Activated CD4-positive, alpha-beta T cell treated with anti-CD3 and anti-CD28 coated beads for 1 hour (primary cell): ENCODE results near the gene P2RY6.

Source experiments
- DNase-seq: peaks from one replicate; pipeline ENCODE4 v3.0.0-alpha.2; 2020

The P2RY6 gene

DNA sequence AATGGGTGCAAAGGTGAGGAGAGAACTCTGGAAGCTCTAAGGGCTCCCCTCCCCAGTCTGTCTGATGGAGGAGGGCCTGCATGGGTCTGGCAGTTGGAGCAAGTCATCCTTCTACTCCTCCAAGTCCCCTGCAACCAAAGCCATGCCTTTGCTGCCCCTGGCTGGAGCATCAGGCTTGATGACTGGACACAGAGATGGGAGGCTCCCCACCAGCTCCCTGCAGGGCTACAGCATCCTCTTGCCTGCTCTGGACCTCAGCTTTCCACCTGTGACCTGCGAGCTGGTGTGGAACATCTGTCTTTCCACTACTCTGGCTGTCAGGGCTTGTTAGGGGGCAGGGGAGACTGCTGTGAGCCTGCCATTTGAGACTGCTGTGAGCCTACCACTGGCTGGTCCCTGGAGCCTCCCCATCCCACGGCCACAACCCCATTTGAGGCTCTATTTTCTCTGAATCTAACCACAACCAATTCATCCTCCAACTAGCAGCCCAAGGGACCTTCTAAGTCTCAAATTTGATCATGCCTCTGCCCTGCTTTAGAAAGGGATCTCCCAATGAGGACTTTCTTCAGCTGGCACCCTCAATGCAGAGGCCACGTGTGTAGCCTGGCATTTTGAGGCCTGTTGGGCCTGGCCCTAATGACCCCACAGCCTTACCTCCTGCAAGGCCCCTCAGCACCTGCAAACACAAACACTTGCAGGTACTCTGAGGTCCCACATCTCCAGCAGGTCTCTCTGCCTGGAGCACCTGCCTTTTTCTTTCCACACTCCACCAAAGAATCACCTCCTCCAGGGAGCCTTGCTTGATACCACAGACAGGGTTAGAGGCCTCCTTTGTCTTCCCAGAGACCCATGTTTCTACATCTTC is 9.9 kb downstream of the P2RY6 start:
- DNase-seq: no peak

DNA sequence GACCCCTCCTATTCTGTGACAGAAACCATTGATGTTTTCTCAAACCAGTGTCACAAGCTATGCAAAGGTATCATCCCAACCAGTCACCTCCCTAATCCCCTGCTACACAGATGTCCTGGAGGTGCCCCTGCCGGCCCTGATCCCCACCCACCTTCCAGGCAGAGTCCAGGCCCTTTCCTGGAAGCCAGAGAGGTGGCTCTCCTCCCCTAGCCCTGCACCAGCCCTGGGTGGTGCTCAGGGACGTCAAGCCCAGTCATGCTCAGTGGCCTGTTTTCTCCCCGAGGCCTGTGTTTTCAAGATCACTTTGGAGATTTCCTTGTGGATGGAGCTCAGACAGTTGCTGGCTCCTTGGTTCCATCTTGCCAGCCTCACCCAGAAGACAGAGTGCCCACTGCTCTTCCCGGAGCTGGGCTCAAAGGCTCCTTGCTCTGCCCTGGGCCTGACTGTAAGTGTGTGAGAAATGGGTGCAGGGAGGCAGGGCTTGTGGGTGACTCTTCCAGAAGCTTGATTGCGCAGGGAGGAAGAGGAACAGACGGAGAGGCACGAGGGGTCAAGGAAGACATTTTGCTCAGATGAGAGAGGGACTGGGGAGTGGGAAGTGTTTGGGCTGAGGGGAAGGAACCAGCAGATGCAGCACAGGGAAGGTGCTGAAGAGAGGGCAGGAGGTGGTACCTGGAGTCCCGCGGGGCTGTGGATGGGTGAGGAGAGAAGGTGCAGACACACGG is 11.3 kb downstream of the P2RY6 start:
- no peak for DNase-seq

DNA sequence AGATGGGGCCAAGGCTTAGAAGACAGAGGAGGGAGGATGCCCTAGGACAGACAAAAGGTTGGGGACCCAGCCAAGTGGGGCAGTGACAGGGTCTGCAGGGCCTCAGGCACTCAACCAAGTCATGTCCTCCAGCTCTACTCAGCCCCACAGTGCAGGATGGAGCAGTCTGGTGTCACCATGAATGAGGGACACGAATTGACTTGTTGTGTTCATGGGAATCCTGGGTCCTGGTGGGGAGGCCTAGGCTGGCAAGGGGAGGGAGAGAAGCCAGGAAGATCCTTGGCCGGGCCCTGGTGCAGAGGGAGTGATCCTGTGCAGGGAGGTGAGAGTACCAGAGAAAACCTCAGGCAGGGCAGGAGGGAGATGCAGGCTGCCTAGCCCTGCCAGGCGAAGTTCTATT is 12.0 kb downstream of the P2RY6 start:
- no peak for DNase-seq

DNA sequence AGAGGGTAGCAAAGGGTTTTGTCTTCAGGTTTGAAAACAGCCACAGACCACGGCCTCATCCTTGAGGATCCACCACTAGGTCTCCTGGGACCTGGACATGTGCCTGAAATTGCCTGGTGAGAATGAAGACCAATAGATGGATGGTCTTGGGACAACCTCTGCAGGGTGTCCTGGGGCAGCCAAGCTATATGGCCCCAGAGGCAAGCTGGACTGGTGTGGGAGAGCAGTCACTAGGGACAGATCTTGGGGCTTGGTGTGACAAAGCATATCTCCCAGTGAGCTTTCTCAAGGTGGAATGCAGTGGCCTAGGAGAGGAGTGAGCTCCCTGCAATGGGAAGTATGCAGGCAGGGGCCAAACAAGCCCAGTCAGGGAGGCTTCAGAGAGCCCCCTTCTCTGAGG is 13.6 kb downstream of the P2RY6 start:
- no peak for DNase-seq

DNA sequence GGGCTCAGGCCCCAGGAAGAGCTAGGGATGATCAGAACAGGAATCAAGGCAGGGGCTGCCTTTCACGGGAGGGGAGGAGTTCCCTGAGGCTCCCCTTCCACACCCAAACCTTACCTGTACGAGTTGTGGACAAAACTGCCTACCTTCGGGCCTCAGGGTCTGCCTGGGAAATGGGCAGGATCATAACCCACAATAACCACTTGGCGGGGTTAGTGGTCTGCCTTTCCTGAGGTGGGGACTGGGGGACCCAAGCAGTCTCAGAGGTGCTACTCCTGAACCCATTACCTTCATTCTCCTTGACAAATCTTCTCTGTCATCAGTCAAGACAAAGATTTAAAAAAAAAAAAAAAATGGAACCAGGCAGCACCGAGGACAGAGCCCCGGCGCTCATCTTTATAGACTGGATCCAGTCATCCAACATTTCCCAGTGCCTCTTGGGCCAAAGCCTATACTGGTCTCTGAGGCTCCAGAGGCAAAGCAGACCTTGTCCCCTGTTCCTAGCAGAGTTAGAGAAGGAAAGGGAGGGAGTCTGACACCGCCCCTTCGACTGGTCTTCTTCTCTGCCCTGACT is 14.2 kb downstream of the P2RY6 start:
- no peak for DNase-seq

DNA sequence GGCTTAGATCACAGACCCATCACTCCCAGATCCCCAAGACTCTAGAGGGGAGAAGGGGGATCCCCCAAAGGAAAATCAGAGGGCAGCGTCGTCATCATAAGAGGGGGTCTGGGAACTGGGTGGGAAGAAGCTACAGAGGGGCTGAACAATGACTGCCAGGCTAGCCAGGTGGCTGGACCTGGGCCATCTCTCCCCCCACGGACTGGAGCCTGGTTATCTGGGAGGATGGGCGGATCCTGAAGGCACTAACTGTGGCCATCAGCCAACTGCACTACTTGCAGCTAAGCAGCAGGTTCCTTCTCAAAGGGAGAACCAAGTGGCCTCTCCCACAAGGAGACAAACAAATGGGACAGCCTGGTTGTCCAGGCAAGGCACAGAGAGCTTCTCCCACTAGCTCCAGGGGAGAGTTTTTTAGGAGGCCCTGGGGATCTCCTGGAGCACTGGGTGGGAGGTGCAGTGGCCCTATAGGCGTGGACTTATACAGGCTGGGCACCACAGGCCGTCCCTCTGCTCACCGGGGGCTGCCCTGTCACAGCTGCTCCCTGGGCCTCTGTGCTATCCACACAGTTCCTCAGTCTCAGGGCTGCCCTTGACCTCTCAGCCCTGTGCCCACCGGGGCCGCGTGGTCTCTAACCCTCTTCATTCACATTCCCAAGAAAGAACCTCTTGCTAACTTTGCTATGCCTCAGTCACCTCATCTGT is 15.4 kb downstream of the P2RY6 start:
- DNase-seq: no peak

DNA sequence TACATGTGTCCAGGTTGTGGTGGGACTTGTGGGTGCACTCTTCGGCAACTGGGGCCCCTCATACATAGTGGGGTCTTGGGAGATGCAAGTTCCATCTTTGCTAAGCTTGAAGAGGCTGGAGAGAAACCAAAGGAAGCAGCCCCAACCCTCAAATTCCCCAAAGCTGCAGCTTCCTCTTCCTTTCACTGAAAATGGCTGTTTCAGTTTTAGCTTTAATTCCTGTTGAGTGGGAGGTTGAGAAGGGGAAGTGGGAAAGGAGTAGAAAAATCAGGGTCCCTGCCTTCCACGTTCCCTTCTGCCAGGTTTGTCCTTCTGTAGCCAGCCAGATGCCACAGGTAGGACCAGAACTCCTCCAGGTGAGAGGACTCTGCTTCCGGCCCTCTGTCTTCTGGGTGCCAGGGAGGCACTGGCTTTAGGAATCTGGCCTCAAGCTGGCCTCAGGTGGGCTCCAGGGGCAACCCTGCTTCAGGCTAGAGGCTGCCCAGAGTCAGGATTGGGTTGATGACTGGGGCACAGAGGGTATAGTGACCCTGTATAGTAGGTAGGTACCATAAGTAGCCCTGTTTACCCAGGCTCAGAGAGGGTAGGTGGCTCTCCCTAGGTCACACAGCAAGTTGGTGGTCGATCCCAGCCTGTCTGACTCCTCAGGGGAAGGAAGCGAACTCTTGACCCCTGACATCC is 16.2 kb downstream of the P2RY6 start:
- DNase-seq: no peak

DNA sequence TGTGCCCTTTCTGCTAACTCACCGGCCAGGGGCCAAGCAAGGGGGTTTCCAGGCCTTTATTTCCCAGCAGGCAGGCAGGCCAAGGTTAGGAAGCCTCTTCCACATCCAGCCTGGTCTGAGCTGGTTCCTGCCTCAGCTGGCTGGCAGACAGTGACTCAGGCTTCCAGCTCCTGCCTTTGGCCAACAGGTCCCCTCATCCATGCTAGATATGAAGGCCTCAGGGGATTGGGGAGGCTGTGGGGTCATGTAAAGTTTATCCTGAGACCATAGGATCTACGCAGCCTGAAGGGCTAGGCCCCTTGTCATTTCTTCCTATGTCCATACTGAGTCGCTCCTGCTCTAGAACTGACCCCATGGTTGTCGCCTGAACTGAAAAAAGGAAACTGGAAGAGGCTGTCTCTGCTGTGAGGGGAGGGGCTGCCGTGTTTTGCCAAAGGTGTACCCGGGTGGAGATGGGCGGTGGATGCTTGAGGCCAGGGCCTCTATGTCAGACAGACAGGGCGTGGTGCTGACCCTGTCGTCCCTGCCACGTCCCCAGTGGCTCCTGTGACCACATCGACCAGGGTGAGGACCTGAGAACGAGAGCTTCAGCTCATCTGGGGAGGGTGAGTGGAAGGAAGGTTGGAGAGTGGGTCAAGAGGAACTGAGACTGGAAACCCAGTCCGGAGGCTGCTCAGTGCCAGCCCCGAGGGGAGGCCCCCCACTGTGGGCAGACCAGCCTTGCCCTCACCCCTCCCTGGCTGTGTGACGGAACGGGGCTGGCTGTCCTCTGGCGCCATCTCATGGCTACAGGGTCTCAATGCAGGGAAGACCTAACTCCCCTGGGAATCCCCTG is 17.0 kb downstream of the P2RY6 start:
- DNase-seq: no peak

DNA sequence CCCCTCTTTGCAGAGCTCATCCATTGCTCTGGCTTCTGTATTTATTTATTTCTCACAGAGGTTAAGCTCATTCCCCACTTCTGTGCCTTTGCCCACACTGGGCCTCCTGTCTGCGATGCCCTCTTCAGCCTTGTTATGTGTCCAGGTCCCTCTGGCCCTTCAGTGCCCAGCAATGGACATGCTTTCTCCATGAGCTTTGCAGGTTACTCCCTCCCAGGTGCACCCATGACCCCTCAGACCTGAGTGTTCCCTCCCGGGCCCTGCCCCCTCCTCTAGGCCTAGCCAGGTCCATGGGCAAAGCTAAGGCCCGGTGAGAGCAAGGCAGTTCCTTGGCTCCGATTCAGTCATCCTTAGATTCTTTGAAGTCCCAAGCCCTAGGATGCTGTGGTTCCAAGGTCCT is 18.4 kb downstream of the P2RY6 start:
- no peak for DNase-seq

DNA sequence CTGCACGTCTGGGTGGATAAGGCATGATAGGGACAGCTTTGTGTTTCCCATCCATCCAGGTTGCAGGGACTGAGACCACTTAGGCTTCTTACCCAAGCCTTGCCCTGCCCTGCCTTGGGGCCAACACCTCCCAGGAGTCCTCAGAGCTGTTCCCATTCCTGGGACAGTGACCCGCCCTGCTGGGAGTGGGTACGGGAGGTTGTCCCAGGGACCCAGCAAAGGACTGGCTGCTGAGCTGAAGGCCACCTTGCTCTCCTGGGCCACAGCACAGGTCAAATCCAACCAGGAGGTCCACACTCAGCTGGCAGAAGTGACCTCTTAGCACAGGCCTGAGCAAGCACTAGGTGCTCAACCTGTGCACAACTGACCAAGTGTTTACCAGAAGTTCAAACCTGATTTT is 19.1 kb downstream of the P2RY6 start:
- DNase-seq: no peak

DNA sequence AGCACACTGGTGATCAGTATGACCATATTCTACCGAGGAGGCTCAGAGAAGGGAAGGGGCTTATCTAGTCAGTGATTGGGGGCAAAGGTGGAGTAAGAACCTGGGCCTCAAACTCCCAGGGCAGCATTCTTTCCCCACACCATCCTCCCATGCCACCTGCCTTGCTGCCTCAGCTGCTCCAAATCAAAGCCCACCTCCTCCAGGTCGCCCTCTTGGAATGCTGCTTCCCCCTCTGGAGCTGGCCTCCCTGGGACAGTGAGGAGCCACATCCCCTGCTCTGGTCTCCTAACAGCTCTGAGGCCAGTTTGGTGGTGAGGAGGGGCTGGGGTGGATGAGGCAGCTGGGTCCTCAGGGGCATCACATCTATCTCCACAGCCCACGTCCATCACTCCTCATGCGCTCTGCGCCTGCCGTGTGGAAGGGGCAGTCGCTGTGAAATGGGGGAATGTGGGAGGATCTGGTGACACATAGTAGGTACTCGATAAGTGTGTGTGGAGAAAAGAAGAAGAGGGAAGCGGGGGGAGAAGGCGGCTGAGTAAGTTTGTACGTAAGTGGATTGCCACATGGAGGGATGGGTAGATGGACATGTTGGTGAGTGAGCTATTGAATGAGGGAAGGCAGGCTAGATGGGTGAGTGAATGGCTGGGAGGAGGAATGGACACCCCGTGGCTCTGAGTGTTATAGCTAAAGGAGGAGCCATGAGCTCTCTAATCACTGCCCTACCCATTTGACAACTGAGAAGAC is 19.8 kb downstream of the P2RY6 start:
- DNase-seq: no peak

DNA sequence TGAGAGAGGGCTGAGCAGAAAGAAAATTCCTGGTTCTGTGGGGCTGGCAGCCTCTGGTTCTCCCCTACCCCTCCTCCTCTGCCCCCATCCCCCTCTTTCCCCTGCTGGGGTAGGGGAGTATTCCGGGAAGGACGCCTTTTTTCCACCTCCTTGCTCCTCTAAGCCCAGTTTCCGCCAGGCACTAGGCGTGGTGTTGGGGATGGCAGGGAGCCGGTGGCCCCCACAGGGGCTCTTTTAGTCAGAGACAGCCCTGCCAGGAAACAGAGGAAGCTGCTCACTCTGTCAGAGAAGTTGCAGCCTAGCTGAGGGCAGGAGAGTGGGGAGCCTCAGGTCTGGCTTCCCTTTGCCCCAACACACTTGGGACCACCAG is 20.4 kb downstream of the P2RY6 start:
- no peak for DNase-seq

DNA sequence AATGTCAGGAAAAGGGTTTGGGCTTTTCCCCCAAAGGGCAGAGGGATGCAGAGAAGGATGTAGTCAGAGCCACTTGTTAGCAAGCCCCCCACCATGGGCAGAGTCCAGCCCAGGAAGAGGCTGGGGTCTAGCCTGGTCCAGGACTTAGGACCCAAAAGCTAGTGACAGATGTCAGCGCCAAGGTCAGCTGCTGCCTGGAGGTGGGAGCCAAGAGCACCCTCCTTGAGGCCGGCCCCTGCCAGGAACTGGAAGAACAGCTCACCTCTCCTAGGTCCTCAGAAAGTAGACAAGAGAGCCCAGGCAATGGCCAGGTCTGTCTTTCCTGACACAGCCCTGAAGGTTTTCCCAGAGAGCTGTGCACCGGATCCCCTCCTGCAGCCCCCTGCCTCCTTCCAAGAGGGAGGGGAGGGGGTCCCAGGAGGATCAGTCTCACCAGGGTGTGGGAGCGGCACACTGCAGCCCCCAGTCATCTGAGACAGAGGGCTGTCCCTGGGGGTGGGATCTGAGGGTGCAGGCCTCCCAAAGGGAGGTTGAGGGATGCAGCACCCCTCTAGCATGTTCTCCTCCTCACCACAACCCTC is 21.3 kb downstream of the P2RY6 start:
- no peak for DNase-seq

DNA sequence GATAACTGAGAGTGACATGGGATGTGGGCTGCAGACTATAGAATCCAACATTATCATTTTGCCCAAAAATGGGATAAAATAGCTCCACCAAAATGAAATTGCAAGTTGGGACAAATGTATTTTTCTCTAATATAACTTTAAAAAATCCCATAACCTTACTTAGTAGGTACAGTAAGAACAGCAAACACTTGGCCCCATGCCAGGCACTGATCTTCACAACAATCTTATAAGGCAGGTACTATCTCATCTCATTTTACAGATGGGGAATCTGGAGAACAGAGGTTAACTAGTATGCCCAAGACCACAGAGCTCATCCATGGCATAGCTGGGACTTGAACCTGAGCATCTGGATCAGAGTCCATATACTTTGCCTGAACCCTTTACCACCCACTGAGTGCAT is 22.5 kb downstream of the P2RY6 start:
- no peak for DNase-seq

DNA sequence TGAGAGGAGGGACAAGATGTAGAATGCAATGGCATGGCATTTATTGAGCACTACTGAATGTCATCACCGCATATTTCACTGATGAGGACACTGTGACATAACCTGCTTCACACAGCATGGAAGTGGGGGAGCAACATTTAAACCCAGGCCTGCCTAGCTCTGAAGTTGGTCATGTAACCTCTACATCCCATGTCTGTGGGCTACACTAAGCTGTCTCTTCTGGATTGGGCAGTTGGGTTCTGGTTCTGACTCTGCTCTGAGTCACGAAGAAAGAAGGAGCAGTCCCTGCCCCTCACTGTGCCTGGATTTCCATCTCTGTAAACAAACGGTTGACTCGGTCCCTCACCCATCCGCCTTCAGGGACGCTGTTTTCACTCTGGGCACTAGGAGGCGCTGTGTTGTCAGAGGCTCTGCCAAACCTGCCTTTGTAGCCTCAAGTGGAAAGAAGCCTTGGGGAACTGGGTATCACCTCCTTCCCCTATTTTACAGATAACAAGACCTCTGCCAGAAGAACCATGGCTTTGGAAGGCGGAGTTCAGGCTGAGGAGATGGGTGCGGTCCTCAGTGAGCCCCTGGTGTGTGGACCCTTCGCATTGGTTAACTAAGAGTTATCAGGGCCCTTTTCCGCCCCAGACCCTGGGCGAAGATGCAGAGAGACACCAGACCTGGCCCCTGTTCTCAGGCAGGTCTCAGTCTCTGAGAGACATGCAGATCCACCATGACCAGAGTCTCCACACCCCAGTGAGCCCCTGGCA is 23.3 kb downstream of the P2RY6 start:
- peak; percentile 57 for DNase-seq

DNA sequence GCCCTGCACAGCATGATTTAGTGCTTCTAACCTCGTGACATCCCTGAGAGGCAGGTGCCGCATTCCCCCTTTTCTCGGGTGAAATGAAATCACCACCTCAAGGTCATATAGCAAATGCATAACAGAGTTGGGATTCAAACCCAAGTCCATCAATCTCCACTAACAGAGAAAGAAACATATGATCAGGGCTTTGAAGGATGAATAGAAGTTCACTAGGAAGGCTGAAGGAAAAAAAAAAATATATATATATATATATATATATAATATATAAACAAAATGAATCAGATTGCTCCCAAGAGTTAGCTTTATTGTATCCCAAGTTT is 23.8 kb downstream of the P2RY6 start:
- DNase-seq: no peak

DNA sequence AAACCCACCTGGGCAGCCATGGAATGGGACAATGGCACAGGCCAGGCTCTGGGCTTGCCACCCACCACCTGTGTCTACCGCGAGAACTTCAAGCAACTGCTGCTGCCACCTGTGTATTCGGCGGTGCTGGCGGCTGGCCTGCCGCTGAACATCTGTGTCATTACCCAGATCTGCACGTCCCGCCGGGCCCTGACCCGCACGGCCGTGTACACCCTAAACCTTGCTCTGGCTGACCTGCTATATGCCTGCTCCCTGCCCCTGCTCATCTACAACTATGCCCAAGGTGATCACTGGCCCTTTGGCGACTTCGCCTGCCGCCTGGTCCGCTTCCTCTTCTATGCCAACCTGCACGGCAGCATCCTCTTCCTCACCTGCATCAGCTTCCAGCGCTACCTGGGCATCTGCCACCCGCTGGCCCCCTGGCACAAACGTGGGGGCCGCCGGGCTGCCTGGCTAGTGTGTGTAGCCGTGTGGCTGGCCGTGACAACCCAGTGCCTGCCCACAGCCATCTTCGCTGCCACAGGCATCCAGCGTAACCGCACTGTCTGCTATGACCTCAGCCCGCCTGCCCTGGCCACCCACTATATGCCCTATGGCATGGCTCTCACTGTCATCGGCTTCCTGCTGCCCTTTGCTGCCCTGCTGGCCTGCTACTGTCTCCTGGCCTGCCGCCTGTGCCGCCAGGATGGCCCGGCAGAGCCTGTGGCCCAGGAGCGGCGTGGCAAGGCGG is 24.5 kb downstream of the P2RY6 start:
- DNase-seq: no peak

DNA sequence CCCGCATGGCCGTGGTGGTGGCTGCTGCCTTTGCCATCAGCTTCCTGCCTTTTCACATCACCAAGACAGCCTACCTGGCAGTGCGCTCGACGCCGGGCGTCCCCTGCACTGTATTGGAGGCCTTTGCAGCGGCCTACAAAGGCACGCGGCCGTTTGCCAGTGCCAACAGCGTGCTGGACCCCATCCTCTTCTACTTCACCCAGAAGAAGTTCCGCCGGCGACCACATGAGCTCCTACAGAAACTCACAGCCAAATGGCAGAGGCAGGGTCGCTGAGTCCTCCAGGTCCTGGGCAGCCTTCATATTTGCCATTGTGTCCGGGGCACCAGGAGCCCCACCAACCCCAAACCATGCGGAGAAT is 25.1 kb downstream of the P2RY6 start:
- no peak for DNase-seq

DNA sequence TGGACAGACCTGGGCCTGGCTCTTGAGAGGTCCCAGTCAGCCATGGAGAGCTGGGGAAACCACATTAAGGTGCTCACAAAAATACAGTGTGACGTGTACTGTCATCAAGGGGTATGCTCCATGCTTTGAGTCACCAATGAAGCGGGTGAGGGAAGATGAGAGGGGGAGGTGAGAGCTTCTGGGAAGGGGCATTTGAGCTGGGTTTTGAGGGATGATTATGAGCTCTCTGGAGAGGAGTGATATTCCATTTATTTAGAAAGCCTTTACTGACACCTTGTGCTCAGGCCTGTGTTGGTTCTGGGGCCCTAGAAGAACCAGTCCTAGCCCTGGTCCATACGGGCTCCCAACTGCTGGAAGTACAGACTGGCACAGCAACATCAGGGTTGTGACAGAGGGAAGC is 25.6 kb downstream of the P2RY6 start:
- DNase-seq: no peak

DNA sequence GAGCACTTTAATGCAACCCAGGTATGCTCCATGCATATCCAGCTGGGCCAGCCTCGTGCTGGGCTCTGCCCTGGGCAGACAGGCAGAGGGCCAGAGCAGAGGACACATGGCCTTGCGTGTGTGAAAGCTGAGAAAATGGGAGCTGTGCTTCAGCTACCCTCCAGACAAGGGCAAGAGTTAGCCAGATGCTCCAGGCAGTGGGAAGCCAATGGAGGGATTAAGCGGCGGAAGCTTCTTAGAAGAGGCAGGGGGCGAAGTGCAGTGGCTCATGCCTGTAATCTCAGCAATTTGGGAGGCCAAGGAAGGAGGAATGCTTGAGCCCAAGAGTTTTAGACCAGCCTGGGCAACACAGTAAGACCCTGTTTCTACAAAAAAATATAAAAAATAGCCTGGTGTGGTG is 26.1 kb downstream of the P2RY6 start:
- DNase-seq: no peak
